ENCODE results near the gene EVI5L. TPM values are rescaled to one million over a fixed set of nuclear protein-coding genes. Genes with fewer than 3 reads are reported as not detected.
A peak's percentile ranks its signal among the peaks of the same experiment; 100 is the strongest.

Gene EVI5L
- total and polyA plus RNA-seq, 2 of the 8 experiments (the other 6 are each of a cell fraction or from before 2014, with no cell fraction given): 7.2 to 11.0 TPM

DNA sequence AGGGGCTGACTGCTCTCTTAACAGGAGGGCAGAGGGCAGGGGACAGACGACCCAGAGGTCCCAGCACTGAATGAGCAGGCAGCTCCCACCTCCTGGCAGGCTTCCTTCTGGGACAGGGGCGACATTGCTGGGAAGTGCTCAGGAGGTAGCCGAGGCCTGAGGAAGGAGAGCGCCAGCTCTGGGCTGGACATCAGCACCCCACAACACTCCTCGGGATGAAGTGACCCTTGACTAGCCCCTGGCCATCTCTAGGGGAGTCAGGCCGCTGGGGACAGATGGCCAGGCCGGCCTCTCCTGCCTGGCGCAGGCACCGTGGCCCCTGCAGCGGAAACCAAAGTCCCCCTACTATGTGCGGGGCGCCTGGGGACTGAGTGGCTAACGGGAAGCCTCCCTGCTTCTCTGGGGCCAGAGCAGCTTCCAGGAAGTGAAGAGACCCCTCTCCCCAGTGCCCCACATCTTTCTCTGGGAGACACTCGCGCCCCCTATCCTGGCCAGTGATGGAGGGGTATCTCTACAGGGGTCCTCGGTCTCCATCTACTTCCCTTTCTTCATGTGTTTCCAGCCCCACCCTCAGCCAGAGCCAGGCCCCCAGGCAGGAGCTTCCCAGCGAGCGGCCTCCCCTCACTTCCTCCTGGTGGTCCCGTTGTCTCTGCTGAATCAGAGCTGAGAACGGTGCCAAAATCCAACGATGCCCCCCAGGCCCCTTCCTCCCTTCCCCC is 34.1 kb downstream of the EVI5L start:
- no peak overlapping the region for H3K14ac ChIP-seq (ENCODE audit: insufficient read length)
- H3K36me3 ChIP-seq (ENCODE audit: control insufficient read depth in 2 of 4, insufficient read depth in 4 of 4, low read length in 3 of 4): no peaks in the 10 kb centered on the region
- peaks cover 16% of the 10 kb centered on the region; the same call in 1 of the 2 replicates for H3K23me2 ChIP-seq (ENCODE audit: low read depth, low read length)
- H3K79me1 ChIP-seq (ENCODE audit: low read depth, low read length): no peaks in the 10 kb centered on the region
- no peak overlapping the region for H2BK12ac ChIP-seq (ENCODE audit: low read depth, low read length)
- no peak overlapping the region for H2BK15ac ChIP-seq (ENCODE audit: low read length)
- H3K4ac ChIP-seq (replicated peaks; ENCODE audit: insufficient read length, low read depth, low read length): no peak overlapping the region
- no peak overlapping the region for H3K56ac ChIP-seq (replicated peaks; ENCODE audit: insufficient read length, low read depth, low read length)
- FAIRE-seq: no peak
- no peaks in the 10 kb centered on the region for H3K9me3 ChIP-seq (ENCODE audit: insufficient read depth in 2 of 2, low read depth in 1 of 2, low read length in 1 of 2)
- no peak for DNase-seq (ENCODE audit: low read depth in 1 of 2, low spot score in 2 of 2)
- H2BK120ac ChIP-seq (replicated peaks; ENCODE audit: low read depth, low read length): no peak overlapping the region
- H3K9ac ChIP-seq (replicated peaks in 1 of 4; ENCODE audit: extremely low read depth in 1 of 4, low read depth in 3 of 4, low read length in 3 of 4): no peak overlapping the region
- no peak overlapping the region for H4K91ac ChIP-seq (replicated peaks; ENCODE audit: insufficient read length, low read length)
- no peak for TF ChIP-seq CTBP2 (IDR thresholded peaks at IDR 0.05; ENCODE audit: borderline replicate concordance, insufficient read depth, insufficient read length, low read length)
- no peak for TF ChIP-seq E2F6 (IDR thresholded peaks at IDR 0.05)
- H2AFZ ChIP-seq (ENCODE audit: low read length): no peak overlapping the region
- H4K20me1 ChIP-seq (replicated peaks in 1 of 2; ENCODE audit: control insufficient read depth in 1 of 2, insufficient read depth in 2 of 2, low read length in 2 of 2): peaks cover 0 to 10% of the 10 kb centered on the region in 2 experiments
- no peak overlapping the region for H3K23ac ChIP-seq (ENCODE audit: insufficient read length)
- H3K4me1 ChIP-seq (replicated peaks in 1 of 4; ENCODE audit: control insufficient read depth in 3 of 4, insufficient read depth in 4 of 4, low read length in 3 of 4): peaks cover 0 to 32% (median 21%) of the 10 kb centered on the region in 4 experiments; a peak in 5 of 7 replicates
- H3K79me2 ChIP-seq (ENCODE audit: control insufficient read depth in 1 of 2, insufficient read depth in 2 of 2, low read length in 2 of 2): no peaks in the 10 kb centered on the region
- ChIA-PET POLR2A (ENCODE audit: partially characterized antibody) (interaction anchor here (0.7 to 10.5 kb wide), 7 partner anchors 8 to 64 kb away, joined by 3 to 106 read pairs (median 4); partner anchors contain the start of genes SNAPC2 and TGFBR3L), CTCF (ENCODE audit: partially characterized antibody) (interaction anchor here (0.9 to 11.2 kb wide), 4 partner anchors 13 to 63 kb away, joined by 3 to 112 read pairs (median 4); partner anchors contain the start of genes SNAPC2 and TGFBR3L)
- H3K27me3 ChIP-seq (replicated peaks in 1 of 4; ENCODE audit: control insufficient read depth in 3 of 4, extremely low read depth in 1 of 4, insufficient read depth in 3 of 4, low read length in 3 of 4): peaks cover 8 to 49% (median 34%) of the 10 kb centered on the region in 4 experiments
- H3K18ac ChIP-seq (ENCODE audit: extremely low read depth, low read length): no peak overlapping the region
- no peak overlapping the region for H2AK5ac ChIP-seq (ENCODE audit: low read depth, low read length)
- H2BK5ac ChIP-seq (ENCODE audit: low read depth, low read length): no peak overlapping the region
- H2BK20ac ChIP-seq (ENCODE audit: low read length): no peak overlapping the region
- H3K4me2 ChIP-seq (ENCODE audit: insufficient read depth in 1 of 2, low read depth in 2 of 2, low read length in 2 of 2): peak overlapping the region; percentile 14 to 74; a peak in 2 of 4 replicates
- H4K5ac ChIP-seq (ENCODE audit: insufficient read length, low read depth, low read length): no peak overlapping the region
- 88% methylated on average over 19 of the region's 21 CpGs; no CpG with 5 or more reads in 1 of the 2 experiments for WGBS, 2 experiments (ENCODE audit: extremely low coverage in 1 of 2, insufficient coverage in 1 of 2, insufficient read length in 1 of 2, insufficient replicate concordance in 2 of 2, low coverage in 1 of 2, low lambda C conversion rate in 2 of 2, missing lambda C conversion rate in 1 of 2)
- peak overlapping the region in 1 of 4 experiments; percentile 66; a peak in 1 of 8 replicates for H3K4me3 ChIP-seq (ENCODE audit: extremely low read depth in 1 of 4, insufficient read depth in 2 of 4, low read depth in 3 of 4, low read length in 4 of 4)
- no peak overlapping the region for H3K27ac ChIP-seq (ENCODE audit: low read depth, low read length)
- no peak overlapping the region for H4K8ac ChIP-seq (ENCODE audit: extremely low read depth, insufficient read depth, low read length)
